NCI-H1105 (cell line): ENCODE measurements around the gene JMJD4.
"Not testable (repeated sequence)": the region's sequence is repeated elsewhere in the genome, so short reads cannot be mapped to it uniquely, and the experiment has no call there.

ENCODE experiments used
- DNase-seq: peaks from one replicate; lab custom pipeline; 2025; lab: John Stamatoyannopoulos, UW

JMJD4 gene

DNA sequence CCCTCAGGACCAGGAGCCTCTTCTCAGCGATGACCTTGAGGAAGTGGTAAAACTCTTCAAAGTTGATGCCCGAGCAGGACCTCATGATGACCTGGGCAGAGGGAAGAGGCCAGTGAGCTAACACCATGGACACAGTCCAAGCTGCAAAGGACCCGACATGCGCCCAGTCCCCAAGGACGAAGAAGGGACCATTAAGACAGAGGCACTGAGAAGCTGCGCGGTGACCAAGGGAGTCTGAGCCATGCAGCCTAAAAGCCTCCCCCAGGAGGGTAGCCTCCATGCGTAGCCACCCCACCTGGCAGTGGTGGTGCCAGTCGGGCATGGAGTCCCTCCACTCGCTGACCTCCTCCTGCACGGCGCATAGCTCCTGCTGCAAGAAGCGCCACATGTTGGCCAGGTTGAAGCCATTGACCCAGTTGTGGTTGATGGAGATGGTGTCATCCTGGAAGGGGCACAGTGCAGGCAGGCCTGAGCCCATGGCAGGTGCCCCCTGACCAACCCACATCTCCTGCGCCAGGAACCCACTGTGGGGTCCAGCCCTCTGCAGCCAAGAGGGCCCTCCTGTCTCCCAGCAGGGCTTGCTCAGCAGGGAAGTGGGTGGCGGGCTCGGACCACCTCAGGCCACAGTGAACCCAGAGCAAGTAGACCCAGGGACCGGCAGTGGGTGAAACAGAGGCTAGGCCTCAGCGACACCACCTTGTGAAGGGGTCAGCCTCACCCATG is 2.4 kb downstream of the JMJD4 start:
- no peak for DNase-seq

- no peak for DNase-seq
These were observed 3.2 kb downstream of the JMJD4 start for GRCh38 chr1:227731696-227732585.

- DNase-seq = no peak
These were observed 3.8 kb downstream of the JMJD4 start for GRCh38 chr1:227731241-227731677.

DNA sequence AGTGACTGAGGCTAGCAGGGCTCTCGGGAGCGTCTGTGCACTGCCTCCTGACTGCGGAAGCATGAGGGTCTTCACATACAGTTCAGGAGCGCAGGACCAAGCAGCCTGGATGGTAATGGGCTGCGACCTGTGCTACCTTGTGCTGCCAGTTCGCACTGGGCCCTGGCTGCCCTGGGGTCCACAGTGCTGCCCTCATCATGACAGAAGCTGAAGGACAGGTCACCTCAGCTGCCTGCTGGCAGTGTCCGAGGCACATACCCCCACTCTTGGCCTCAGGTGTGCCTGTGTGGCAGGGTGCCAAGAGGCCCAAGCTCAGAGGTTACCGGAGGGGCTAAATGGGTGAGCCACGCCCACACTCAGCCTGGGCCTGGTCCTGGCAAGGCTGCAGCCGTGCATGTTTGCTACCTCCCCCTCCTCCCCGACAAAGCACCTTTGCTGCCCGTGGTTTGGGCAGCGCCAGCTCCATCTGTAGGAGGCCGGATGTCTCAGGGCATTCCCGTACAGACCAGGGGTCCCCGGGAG is 4.4 kb downstream of the JMJD4 start:
- DNase-seq = no peak

DNA sequence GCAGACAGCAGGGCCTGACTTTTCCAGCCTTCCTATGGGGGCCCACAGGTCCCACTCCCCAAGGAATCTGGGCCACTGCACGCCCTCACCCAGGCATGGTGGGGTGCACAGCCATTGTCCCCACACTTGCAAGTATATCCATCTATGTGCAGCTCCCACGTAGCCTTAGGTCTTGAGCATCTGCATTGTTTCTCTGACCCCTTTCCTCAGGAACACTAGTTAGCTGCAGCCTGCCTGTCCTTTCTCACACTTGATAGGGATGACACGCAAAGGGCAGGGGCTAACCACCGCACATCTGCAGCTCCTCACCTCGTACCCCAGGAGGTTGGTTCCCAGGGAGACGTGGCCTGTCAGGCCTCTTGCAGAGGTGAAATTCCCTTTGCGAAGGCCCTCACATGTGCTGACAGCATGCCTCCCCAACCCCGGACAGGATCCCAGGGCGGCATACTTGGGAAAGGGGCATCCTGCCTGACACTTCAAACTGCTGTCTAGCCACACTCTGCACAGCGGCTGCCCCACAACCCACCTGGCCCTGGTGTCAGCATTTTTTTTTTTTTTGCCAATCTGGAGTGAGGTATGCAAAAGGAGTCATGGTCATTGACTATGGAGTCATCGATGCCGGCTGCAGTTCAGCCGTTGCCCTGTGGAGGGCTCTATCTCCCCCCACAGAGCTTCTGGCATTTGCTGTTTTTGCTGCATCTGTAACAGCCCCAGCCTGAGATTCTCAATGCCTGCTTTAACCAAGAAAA is 5.0 kb downstream of the JMJD4 start:
- DNase-seq = no peak

DNA sequence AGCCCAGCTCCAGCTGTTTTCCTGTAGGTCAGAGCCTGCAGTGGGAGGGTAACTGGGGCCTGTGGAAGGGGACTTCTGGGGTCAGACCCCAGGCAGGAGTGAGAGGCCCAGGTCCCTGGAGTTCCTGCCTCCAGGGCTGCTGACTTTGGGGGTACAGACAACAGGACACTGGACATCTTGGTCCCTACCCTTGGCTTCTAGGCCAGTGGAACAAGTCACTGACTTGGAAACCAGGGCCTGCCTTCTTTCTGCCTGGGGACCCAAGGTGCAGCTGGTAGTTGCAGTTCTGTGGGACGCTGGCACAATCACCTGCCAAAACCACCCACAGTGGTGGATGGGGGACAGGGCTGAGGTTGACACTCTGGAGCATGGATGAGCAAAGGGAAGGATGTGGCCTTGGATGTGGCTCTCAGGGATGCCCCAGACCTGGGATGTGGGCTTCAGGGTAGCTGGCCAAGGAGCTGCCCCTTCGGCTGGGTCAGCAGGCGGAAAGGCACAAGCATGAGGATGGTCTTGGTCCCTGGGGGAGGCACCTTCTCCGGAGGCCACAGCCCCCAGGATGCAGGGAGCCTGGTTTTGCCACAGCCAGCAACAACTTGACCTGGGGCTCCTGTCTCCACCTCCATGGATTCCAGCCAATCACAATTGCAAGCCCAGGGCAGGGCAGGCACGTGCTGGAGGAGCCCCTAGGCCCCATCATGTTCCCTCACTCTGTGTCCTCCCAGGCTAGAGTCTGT is 5.8 kb downstream of the JMJD4 start:
- no peak for DNase-seq

DNA sequence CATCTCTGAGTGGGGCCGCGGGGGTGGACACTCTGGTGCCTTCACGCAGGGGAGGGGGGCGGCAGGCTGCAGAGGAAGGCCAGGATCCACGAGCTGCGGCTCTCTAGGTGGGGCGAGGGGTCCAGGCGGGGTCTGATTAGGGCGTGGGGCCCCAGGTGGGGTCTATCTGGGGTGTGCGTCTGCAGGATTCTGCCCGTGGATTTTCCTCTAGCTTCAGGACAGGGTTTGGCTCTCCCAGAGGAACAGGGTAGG is 6.3 kb downstream of the JMJD4 start:
- no peak for DNase-seq

- peak; percentile 52 for DNase-seq
These were observed 6.8 kb downstream of the JMJD4 start for GRCh38 chr1:227728059-227728891.

DNA sequence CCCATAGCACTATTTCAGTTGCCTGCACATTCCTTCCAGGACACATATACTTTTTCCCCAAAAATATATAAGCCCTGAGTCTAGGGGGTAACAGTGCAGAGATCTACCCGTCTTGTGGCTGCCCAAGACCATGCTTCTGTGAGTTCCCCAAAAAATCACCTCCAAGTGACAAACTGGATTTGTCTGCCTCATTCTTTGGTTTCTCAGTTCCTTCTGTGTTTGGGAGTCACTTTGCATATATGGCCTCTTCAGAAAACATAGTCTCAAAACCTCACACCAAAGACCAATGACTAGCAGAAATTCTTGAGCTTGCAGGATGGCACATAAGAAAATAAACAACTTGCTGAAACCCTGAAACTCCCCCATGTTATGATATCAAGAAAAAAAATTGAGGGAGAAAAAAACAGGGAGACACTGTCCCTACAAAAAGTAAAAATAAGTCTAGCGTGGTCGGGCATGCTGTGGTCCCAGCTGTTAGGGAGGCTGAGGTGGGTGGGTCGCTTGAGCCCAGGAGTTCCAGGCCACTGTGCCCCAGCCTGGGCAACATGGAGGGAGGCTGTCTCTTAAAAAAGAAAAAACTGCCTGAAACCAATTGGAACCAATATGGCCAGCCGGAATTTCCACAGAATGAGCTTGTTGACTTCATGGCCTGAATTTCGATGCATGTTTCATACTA is 8.0 kb downstream of the JMJD4 start:
- DNase-seq = no peak

GRCh38 chr1:227726318-227726717 is 8.8 kb downstream of the JMJD4 start:
- DNase-seq = no peak

GRCh38 chr1:227725046-227725445 is 10.1 kb downstream of the JMJD4 start:
- DNase-seq = no peak

- no peak for DNase-seq
These were observed 11.6 kb downstream of the JMJD4 start for GRCh38 chr1:227723474-227723873.

DNA sequence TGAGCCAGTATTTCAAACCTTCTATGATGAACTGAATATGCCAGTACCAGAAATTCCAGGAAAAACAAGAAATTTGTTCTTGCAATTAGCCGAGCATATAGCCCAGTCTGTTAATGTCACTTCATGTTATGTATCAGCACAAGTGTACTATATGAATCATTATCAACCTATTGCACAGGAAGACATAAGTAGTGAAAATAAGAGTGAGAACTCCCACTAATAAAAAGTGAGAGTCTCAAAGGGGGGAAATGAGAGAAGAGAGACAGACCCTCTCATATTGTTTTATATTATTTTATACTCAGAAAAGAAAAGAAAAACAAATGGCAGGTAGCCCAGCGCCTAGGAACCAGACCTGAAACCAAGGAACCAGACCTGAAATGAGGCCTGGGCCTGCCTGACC is 16.2 kb downstream of the JMJD4 start:
- DNase-seq = no peak

DNA sequence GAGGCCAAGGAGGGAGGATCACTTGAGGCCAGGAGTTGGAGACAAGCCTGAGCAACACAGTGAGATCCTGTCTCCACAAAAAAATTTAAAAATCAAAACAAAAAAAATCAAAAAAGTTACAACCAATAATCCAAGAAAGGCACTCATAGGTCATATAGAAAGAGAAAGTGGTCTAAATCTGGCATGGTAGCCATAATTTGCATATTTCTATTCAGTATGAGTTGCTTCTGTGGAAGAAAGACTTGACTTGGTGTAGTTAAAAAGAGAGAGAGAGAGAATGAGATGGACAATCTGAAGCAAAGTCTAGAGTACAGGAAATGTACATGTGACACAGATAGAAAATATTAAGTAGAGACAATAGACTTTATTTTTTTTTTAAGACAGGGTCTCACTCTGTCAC is 22.5 kb downstream of the JMJD4 start:
- no peak for DNase-seq

DNA sequence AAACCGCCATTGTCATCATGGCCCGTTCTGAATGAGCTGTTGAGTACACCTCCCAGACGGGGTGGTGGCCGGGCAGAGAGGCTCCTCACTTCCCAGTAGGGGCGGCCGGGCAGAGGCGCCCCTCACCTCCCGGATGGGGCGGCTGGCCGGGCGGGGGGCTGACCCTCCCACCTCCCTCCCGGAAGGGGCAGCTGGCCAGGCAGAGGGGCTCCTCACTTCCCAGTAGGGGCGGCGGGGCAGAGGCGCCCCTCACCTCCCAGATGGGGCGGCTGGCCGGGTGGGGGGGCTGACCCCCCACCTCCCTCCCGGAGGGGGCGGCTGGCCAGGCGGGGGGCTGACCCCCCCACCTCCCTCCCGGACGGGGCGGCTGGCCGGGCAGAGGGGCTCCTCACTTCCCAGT is 24.6 kb downstream of the JMJD4 start:
- not testable (repeated sequence) for DNase-seq

DNA sequence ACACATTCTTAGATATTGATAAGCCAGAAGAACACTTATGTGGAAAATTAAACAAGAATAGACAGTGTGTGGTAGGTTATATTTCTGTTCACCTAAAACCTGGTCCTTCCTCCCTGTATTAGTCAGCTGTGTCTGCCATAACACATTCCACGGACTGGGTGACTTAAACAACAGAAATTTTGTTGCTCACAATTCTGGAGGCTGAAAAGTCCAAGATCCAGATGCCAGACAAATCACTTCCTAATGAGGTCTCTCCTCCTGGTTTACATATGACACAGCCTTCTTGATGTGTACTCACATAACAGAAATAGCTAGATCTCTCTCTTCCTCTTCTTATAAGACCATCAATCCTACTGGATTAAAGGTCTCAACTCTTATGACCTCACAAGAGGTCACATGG is 25.7 kb downstream of the JMJD4 start:
- DNase-seq = no peak

DNA sequence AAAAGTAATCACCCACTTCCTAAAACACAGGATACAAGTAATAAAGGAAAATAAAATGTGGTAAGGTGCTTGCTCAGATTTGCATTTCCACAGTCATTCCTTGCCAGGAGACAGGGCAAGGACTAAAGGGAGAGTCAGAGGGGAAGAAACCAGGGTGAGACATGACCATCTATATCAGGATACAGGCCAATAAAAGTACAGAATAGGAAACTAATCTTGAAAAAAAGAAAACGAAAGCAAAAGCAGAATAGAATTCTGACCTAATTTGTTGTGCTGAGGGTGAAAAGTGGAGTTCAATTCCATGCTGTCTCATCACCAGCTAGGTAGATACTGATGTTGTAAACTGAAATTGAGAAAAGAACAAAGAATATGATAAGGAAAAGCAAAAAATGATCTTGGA is 27.3 kb downstream of the JMJD4 start:
- no peak for DNase-seq

- not testable (repeated sequence) for DNase-seq
These were observed 33.5 kb downstream of the JMJD4 start for GRCh38 chr1:227701631-227702030.

DNA sequence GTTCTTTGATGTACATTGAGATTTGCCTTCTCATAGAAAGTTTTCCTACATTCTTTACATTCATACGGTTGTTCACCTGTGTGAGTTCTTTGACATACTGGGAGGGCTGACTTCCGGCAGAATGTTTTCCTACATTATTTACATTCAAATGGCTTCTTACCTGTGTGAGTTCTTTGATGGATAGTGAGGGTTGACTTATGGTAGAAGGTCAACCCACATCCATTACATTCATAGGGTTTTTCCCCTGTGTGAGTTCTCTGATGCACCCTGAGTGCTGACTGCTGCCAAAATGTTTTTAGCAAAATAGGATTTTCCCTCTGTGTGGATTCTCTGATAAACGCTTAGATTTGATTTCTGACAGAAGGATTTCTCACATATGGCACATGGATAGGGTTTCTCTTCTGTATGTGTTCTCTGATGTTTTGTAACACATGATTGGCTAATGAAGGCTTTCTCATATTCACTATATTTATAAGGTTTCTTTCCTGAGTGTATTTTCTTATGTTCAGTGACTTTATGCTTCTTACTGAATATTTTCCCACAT is 37.7 kb downstream of the JMJD4 start:
- DNase-seq = no peak

DNA sequence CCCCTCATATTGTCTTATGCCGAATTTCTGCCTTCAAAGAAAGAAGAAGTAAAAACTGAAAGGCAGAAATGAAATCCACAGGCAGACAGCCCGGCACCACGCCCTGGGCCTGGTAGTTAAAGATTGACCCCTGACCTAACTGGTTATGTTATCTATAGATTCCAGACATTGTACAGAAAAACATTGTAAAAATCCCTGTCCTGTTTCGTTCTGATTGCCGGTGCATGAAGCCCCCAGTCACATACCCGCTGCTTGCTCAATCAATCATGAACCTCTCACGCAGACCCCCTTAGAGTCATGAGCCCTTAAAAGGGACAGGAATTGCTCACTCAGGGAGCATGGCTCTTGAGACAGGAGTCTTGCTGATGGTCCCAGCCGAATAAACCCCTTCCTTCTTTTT is 49.3 kb downstream of the JMJD4 start:
- DNase-seq = no peak
